ENCODE data around the gene TPSAB1. TPM values are rescaled to one million over a fixed set of nuclear protein-coding genes. Genes with fewer than 3 reads are reported as not detected.
"Not testable (repeated sequence)": the region's sequence is repeated elsewhere in the genome, so short reads cannot be mapped to it uniquely, and the experiment has no call there.

The TPSAB1 gene
- total RNA-seq, 1 donor from 2014 or later: not detected

DNA sequence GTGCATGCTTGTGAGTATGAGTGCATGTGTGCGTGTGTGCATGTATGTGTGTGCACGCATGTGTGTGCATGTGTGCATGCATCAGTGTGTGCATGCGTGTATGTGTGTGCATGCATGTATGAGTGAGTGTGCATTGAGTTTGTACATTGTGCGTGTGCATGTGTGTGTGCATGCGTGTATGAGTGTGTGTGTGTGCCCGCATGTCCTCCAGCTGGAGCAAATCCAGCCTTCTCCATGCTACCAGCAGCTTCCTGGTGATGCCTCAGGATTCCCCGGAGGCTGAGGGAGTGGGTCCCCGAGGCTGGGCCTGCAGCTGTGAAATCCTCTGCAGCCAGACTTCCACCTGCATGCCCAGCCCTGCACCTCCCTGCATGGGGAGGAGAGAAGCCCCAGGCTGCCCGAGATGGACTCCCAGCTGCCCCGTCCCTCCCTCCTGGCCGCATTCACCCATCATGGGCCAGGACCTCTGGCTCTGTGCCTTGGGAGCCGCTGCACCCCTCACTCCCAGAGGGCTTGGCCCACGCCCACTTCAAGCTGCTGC lies 24.7 kb downstream of the TPSAB1 start:
- intact Hi-C loops (cut with micrococcal nuclease): no loop called here

DNA sequence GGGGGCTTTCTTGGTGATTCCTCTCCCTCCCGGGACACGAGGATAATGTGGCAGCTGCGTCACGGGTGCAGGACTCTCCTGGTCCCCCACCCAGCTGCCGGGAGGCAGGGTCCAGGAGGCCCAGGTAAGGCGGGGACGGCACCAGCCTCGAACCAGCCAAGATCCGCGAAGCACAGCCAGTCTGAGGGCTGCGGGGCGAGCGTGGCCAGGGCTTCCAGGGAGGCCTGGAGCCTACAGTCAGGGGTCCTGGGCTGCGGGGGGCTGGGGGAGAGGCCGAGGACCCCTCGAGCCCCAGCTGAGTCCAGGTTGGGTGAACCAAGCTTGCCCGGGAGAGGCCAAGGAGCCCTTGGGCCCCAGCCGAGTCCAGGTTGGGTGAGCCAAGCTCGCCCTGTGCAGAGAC lies 25.3 kb downstream of the TPSAB1 start:
- intact Hi-C loops (cut with micrococcal nuclease): no loop called here

- intact Hi-C loops (cut with micrococcal nuclease): not testable (repeated sequence)
Measured at GRCh38 chr16:1269418-1269817, 28.9 kb downstream of the TPSAB1 start.

DNA sequence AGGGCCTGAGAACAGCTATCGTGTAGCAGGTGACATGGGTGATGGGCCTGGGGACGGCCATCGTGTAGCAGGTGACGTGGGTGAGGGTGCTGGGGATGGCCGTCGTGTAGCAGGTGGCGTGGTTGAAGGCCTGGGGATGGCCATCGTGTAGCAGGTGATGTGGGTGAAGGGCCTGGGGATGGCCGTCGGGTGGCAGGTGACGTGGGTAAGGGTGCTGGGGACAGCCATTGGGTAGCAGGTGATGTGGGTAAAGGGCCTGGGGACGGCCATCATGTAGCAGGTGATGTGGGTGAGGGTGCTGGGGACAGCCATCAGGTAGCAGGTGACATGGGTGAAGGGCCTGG lies 30.8 kb downstream of the TPSAB1 start:
- intact Hi-C loops (cut with micrococcal nuclease): no loop called here

GRCh38 chr16:1271724-1272413 lies 31.4 kb downstream of the TPSAB1 start:
- intact Hi-C loops (cut with micrococcal nuclease): not testable (repeated sequence)

GRCh38 chr16:1272453-1273198 lies 32.1 kb downstream of the TPSAB1 start:
- intact Hi-C loops (cut with micrococcal nuclease): no loop called here

DNA sequence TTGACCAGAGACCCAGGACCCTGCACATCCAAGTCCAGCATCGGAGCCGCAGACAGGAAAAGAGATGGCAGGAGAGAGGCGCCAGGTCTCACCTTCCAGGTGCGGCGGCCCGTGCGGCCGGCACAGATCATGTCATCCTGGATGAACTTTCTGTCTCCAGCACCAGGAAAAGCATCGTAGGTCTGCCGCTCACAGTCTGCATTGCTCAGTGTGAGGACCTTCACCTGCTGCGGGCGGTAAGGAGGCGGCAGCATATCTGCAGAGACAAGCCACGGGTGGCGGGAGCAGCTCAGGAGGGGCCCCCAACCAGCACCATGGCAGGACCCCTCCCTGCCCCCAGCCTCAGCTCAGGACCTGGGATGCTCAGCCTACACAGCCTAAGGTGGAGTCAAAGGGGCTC lies 33.3 kb downstream of the TPSAB1 start:
- intact Hi-C loops (cut with micrococcal nuclease): no loop called here

- intact Hi-C loops (cut with micrococcal nuclease): no loop called here
Measured at GRCh38 chr16:1274767-1275166, 34.3 kb downstream of the TPSAB1 start.

DNA sequence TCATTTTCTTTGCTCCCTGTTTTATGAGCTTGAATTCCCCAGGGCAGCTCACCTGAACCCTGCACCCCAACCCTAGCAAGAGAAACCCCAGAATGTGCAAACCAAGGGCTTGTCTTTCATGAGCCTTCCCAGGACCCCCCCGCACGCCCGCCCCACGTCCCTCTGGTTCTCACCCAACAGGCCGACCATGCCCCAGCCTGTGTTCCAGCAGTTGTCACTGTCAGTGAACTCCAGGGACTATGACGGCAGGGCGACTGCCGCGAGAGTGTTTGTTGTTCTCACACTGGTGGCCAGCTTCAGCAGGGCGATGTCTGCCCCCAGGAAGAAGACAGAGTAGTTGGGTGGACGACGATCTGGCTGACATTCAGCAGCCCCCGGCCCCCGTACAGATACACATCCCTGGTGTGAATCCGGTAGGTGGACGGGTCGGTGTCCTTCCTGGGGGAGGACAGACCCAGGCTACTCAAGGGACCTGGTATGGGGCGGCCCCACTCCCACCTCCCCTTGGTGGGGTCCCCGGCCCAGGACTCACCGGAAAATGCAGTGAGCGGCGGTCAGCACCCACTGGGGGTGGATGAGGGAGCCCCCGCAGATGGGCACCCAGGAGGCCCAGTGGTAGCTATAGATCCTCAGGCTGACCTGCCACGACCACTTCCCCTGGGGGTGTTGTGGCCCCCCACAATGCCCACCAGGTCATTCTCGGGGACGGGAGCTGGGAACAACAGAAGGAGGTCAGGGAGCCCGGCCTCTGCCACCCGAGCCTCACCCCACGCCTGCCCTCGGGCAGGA lies 35.5 kb downstream of the TPSAB1 start:
- intact Hi-C loops (cut with micrococcal nuclease): no loop called here

GRCh38 chr16:1276580-1276878 lies 36.0 kb downstream of the TPSAB1 start:
- intact Hi-C loops (cut with micrococcal nuclease): no loop called here

- intact Hi-C loops (cut with micrococcal nuclease): no loop called here
Measured at GRCh38 chr16:1277151-1277598, 36.7 kb downstream of the TPSAB1 start.

DNA sequence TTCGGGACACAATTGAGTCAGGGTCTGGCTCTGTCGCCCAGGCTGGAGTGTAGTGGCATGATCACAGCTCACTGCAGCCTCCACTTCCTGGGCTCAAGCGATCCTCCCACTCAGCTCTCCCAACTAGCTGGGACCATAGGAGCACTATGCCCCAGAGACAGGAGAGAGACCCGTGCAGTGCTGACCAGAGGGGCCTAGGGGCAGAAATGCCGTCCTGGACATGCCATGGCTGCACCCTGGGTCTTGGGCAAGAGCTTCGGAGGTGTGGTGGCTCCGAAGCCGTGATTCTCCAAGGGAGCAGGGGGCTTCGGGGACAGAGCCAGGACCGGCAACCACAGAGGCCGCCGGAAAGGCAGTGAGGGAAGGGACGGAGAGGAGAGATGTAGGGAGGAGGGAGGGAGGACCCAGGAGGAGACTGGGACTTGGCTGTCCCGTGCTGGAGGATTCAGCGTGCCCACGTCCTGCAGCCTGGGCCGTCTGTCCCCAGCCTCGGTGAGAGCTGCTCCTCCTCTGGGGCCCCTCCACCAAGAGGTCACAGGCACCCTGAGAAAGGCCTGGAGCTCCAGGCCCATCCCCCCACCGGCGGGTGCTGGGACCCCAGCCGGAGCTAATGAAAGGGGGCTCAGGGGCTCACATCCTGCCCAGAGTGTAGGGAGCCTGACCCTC lies 37.2 kb downstream of the TPSAB1 start:
- intact Hi-C loops (cut with micrococcal nuclease): no loop called here

- intact Hi-C loops (cut with micrococcal nuclease): no loop called here
Measured at GRCh38 chr16:1278477-1278876, 38.0 kb downstream of the TPSAB1 start.

- intact Hi-C loops (cut with micrococcal nuclease): no loop called here
Measured at GRCh38 chr16:1279081-1279944, 38.8 kb downstream of the TPSAB1 start.

DNA sequence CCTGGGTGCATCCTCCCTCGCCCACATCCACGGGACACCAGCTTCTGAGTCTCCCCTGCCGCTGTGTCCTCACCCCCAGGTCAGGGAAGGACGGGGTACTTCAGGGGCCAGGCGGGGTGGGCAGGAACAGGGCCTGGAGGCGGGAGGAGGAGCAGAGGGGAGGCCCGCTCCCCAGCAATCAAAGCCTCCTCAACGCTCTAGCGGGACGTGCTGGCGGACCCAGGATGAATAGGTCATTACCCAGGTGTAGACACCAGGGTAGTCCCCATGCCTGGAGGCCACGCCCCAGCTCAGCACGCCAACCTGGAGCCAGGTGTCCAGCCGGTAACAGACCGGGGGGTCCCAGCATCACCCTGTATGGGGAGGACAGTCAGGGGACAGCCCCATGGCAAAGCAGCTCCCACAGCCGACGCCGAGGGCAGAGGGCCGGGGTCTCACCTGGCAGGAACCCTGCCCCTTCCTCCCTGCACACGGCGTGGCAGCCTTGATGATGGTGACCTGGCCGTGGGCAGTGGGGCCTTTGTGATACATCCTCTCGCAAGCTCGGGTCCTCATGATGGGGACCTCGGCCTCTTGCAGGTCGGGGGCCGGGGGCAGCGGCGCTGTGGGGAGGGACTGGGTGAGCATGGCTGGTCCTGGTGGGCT lies 39.6 kb downstream of the TPSAB1 start:
- intact Hi-C loops (cut with micrococcal nuclease): no loop called here

DNA sequence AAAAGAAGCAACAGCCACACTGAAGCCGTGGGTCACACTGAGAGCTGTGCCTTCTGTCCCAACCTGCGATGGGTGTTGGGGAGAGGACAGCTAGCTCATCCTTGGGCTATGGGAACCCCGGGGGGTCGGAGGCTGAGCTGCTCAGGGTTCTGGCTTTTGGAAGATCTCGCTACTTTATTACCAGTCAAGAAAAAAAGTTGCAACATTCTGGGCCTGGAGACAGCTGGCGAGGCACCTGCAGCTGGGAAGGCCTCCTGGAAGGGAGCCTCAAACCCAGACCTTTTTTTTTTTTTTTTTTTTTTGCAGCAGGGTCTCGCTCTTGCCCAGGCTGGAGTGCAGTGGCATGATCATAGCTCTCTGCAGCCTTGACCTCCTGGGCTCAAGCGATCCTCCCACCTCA lies 40.3 kb downstream of the TPSAB1 start:
- intact Hi-C loops (cut with micrococcal nuclease): no loop called here

- intact Hi-C loops (cut with micrococcal nuclease): no loop called here
Measured at GRCh38 chr16:1281517-1281916, 41.0 kb downstream of the TPSAB1 start.

DNA sequence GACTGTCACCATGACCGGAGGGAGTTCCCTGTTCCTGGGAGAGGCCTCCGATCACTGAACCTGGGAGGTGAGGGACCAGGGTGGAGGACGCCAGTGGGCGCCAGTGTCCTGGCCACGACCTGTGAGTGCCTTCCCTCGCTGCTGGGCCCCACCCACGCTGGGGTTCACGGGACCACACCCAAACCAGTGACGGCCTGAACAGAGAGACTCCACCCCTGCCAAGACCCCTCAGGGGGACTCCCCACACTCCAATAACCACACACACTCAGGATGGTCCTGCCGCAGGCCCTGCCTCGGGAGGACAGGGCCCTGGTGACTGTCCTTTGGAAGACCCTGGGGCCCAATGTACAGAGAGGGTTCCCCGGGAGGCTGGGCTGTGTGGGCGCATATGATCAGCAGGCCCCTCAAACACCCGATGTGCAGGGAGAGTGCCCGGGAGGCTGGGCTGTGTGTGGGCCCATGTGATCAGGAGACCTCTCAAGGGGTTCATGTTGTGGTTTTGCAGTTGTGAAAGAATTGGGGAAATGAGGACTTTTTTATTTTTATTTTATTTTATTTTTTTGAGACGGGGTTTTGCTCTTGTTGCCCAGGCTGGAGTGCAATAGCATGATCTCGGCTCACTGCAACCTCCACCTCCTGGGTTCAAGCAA lies 41.9 kb downstream of the TPSAB1 start:
- intact Hi-C loops (cut with micrococcal nuclease): no loop called here

DNA sequence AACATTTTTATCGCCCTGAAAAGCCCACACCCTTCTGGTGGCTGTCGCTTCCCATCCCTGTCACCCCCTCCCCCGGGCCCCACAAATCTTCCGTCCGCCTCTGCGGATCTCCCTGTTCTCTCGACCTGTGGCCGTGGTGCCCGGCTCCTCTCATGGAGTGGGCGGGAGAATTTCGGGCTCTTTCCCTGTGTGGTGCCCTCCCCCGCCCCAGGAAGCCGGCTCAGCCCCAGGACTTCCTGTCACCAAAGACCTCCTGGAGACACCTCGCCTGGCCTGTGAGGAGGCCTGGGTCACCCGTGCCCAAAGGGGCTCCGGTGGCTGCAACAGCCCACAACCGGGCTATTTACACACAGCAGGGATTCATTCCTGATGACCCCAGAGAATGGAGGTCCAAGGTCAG lies 42.8 kb downstream of the TPSAB1 start:
- intact Hi-C loops (cut with micrococcal nuclease): no loop called here

All from T-helper 1 cell treated with Interleukin-12 subunit alpha and Interleukin-12 subunit beta and Interleukin-4 antibody, amounts not matched to agents 30 ng/mL and 1 ng/mL, for 36 hours (primary cell).